Sigmoid colon (tissue), 4 donors: ENCODE measurements around the gene RNF180.

Experiments used
- CTCF ChIP-seq, 4 experiments: fragments of 450-650 bp in 3 of 4; fragments of 200-600 bp in 1 of 4; IDR thresholded peaks; one replicate each; pipeline ENCODE4 v1.5.1; 2016 to 2019; ENCODE audit warnings: antibody characterized with exemption in 4 of 4, mild to moderate bottlenecking in 3 of 4, moderate library complexity in 2 of 4
- EP300 ChIP-seq, 4 donors: sonication (generic); formaldehyde crosslinking; IDR thresholded peaks; one replicate each; pipeline ENCODE4 v1.6.1; 2017; ENCODE audit warnings: antibody characterized with exemption in 4 of 4
- POLR2A ChIP-seq, 2 donors: fragments of 450-650 bp; IDR thresholded peaks; one replicate each; pipeline ENCODE4 v1.6.1; 2016; ENCODE audit warnings: antibody characterized with exemption in 2 of 2, mild to moderate bottlenecking in 2 of 2, moderate library complexity in 2 of 2

GRCh38 chr5:64180661-64181343 lies 15.2 kb downstream of the RNF180 start:
- TF ChIP-seq POLR2A (IDR thresholded peaks at IDR 0.05) (no peak), EP300 (IDR thresholded peaks at IDR 0.05) (no peak), CTCF (IDR thresholded peaks at IDR 0.05) (no peak)
